ENCODE measurements around the gene OTUD6A.
"Not testable (repeated sequence)": the region's sequence is repeated elsewhere in the genome, so short reads cannot be mapped to it uniquely, and the experiment has no call there.

OTUD6A gene

DNA sequence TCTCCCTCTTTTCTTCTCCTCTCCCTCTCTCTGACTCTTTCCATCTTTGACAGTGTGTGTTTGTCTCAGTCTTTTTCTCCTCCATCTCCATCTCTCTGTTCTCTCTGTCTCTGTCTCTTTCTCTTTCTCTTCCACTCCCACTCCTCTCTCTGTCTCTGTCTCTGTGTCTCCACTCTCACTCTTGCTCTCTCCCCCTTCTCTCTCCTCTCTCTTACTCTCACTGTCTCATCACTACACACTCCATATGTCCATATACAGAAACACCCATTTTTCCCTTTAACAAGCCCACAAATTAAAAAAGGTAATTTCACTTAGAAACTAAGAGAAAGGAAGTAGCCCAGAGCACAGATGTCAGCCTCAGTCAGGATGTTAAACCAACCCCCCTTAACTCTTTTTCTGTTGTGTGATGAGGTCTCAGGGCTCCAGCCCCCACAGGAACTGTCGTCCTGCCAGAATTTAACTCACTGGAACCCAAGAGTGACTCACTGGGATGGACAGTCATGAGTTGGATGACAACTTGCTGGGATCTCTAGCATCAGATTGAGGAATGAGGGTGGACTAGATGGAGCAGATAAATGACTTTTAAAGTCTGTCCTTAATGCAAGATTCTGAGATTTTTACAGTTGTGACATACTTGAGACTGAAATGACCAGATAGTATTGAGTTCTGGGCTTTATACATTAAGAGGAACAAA lies 27.5 kb downstream of the OTUD6A start:
- no peak overlapping the region for H3K9ac ChIP-seq (ENCODE audit: insufficient read length)
- no peak overlapping the region for H3K27ac ChIP-seq
- no peaks in the 10 kb centered on the region for H3K36me3 ChIP-seq (ENCODE audit: insufficient read depth, low read length)
- no peaks in the 10 kb centered on the region for H3K9me3 ChIP-seq (ENCODE audit: low read depth, low read length)
- H3K4me3 ChIP-seq = no peak overlapping the region
- no peak for DNase-seq (ENCODE audit: low read depth, low spot score)
- no peak for TF ChIP-seq POLR2AphosphoS5 (IDR thresholded peaks at IDR 0.05; ENCODE audit: borderline replicate concordance, low read depth, low read length)
- no peak for TF ChIP-seq EZH2 (IDR thresholded peaks at IDR 0.05)
- no peak for TF ChIP-seq FOXP2 (optimal IDR thresholded peaks at IDR 0.05; ENCODE audit: control extremely low read depth, extremely low read length, insufficient read depth)

- no peak for DNase-seq (ENCODE audit: low read depth, low spot score)
- Histone ChIP-seq H3K27ac (no peak overlapping the region), H3K36me3 (ENCODE audit: insufficient read depth, low read length) (no peaks in the 10 kb centered on the region), H3K9ac (ENCODE audit: insufficient read length) (no peak overlapping the region), H3K4me3 (no peak overlapping the region), H3K9me3 (ENCODE audit: low read depth, low read length) (no peaks in the 10 kb centered on the region)
- no peak for TF ChIP-seq FOXP2 (optimal IDR thresholded peaks at IDR 0.05; ENCODE audit: control extremely low read depth, extremely low read length, insufficient read depth)
- no peak for TF ChIP-seq EZH2 (IDR thresholded peaks at IDR 0.05)
- TF ChIP-seq POLR2AphosphoS5 (IDR thresholded peaks at IDR 0.05; ENCODE audit: borderline replicate concordance, low read depth, low read length) = no peak
These were observed 30.0 kb downstream of the OTUD6A start for GRCh38 chrX:70092247-70092646.

- no peaks in the 10 kb centered on the region for H3K36me3 ChIP-seq (ENCODE audit: insufficient read depth, low read length)
- no peak for DNase-seq (ENCODE audit: low read depth, low spot score)
- H3K27ac ChIP-seq = no peak overlapping the region
- H3K9me3 ChIP-seq (ENCODE audit: low read depth, low read length) = no peaks in the 10 kb centered on the region
- no peak overlapping the region for H3K9ac ChIP-seq (ENCODE audit: insufficient read length)
- TF ChIP-seq POLR2AphosphoS5 (IDR thresholded peaks at IDR 0.05; ENCODE audit: borderline replicate concordance, low read depth, low read length) = no peak
- TF ChIP-seq FOXP2 (optimal IDR thresholded peaks at IDR 0.05; ENCODE audit: control extremely low read depth, extremely low read length, insufficient read depth) = no peak
- TF ChIP-seq EZH2 (IDR thresholded peaks at IDR 0.05) = no peak
- H3K4me3 ChIP-seq = no peak overlapping the region
These were observed 33.8 kb downstream of the OTUD6A start for GRCh38 chrX:70096052-70096451.

DNA sequence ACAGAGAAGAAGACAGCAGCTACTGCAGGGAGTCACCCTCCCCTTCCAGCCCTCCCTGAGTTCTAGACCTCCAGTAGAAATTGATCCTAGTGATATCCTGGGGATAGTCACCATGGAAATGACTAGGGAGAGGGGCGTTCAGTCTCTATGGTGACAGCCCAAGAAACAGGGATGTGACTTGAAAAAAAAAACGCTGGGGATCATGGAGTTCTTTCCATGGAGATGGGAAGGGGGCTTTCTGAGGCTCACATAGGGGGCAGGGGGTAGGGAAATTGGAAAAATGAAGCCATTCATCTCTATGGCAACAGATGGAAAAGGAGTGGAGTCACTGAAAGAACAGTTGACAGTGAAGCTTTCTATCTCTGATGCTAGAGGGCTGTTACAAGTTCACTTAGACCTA lies 43.0 kb downstream of the OTUD6A start:
- no peak overlapping the region for H3K27ac ChIP-seq
- H3K4me3 ChIP-seq = no peak overlapping the region
- DNase-seq (ENCODE audit: low read depth, low spot score) = no peak
- H3K9ac ChIP-seq (ENCODE audit: insufficient read length) = no peak overlapping the region
- no peaks in the 10 kb centered on the region for H3K9me3 ChIP-seq (ENCODE audit: low read depth, low read length)
- no peaks in the 10 kb centered on the region for H3K36me3 ChIP-seq (ENCODE audit: insufficient read depth, low read length)
- TF ChIP-seq EZH2 (IDR thresholded peaks at IDR 0.05) (no peak), FOXP2 (optimal IDR thresholded peaks at IDR 0.05; ENCODE audit: control extremely low read depth, extremely low read length, insufficient read depth) (no peak), POLR2AphosphoS5 (IDR thresholded peaks at IDR 0.05; ENCODE audit: borderline replicate concordance, low read depth, low read length) (no peak)

- H3K9ac ChIP-seq (ENCODE audit: insufficient read length); H3K27ac ChIP-seq; H3K4me3 ChIP-seq; H3K36me3 ChIP-seq (ENCODE audit: insufficient read depth, low read length); H3K9me3 ChIP-seq (ENCODE audit: low read depth, low read length); DNase-seq (ENCODE audit: low read depth, low spot score): not testable (repeated sequence)
These were observed 49.3 kb downstream of the OTUD6A start for GRCh38 chrX:70111436-70112026.
